NK-92 treated with Interleukin-12 subunit alpha and Interleukin-12 subunit beta, amount 100 ng/mL, for 24 hours (cell line): Measurements from ENCODE around the gene LCP1.
"Not testable (repeated sequence)": the region's sequence is repeated elsewhere in the genome, so short reads cannot be mapped to it uniquely, and the experiment has no call there.

Experiments
- DNase-seq: peaks from one replicate; lab custom pipeline; 2025; lab: John Stamatoyannopoulos, UW

Gene LCP1

GRCh38 chr13:46181377-46181839 lies 569 bp downstream of the LCP1 start:
- no peak for DNase-seq

DNA sequence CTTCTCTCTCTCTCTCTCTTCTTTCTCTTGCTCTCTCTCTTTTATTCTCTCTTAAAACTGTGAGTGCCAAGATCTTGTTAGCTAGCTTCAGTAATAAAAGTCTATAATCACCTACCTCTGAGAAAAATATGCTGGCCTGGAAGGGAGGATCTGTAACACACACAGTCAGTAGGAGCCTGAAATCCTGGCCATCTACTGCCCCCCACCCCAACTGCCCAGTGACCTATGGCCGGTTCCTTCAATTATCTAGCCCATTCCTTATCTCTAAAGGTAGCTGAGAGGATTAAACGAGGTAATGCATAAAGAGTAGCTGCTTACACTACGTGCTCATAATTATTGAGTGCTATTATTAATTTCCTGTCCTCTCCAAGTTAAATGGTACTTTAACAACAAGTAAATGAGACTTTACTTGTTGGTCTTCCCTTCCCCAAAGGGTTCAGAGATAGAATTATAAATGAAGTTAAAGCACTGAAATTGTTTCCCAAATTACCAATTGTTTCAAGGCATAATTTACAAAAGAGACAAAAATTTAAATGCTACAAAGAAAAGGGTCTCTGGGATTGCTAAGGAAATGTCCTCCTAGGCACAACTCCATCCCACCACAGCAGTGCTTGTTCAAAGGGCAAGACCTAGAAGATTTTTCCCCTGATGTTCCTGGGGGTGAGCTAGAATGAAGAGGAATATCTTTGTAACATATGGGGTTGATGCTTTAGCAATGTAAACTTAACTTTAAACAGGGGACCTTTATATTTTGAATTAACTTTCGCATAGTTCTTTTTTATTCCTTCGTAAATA lies 1.8 kb downstream of the LCP1 start:
- DNase-seq, result no peak

DNA sequence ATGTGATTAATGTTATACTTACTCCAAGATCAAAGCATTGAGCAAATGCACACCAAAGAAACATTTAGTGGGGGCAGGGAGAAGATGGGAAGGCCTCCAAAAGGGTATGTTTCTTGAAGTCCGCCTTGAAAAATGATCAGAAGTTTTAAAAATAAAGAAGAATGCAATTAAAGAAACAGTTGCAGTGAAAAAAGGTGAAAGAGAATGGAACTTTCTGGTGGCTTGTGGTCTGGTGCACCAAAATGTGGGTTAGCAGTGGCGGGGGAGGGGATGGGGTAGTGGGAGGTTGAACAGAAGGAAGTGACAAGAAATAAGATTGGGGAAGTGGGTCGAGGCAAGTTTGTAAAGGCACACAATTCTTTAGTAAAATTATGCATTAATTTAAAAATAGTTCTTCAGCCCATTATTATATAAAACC lies 2.5 kb downstream of the LCP1 start:
- peak; percentile 74 for DNase-seq

DNA sequence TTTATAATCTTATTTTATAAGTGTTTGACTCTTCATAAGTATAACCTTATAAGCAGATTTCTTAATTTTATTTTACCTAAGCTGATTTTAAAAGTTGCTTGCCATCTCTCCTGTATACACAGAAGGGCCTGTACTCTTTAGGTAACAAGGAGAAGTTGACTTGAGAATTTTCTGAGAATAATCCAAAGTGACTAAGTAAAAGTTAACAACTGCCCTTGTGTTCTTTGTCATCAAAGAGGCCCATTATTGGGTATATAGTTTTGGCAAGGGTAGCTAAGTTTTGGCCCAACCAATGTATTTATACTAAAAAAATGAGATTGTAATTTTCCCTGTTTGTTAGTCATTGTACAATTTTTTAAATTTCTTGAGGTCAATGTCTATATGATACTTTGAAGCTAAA lies 3.2 kb downstream of the LCP1 start:
- DNase-seq, result no peak

DNA sequence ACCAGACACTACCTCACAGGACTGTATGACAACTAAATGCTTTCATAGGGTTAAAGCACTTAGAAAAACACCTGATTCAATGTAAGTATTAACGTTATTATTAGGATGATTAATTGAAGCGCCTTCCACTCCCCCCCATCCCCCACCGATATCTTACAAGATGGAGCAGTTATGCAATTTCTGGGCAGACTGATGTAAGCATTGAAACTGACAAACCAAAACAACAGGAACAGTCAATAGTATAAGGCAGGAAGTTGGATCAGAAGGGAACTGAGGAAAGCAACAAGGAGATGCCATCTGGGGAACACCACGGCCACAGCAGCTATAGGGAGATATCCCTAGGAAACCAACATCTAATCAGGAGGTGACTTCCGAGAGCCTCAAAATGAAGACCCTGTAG lies 3.8 kb downstream of the LCP1 start:
- no peak for DNase-seq

- no peak for DNase-seq
These were observed 5.2 kb downstream of the LCP1 start for GRCh38 chr13:46176756-46177155.

DNA sequence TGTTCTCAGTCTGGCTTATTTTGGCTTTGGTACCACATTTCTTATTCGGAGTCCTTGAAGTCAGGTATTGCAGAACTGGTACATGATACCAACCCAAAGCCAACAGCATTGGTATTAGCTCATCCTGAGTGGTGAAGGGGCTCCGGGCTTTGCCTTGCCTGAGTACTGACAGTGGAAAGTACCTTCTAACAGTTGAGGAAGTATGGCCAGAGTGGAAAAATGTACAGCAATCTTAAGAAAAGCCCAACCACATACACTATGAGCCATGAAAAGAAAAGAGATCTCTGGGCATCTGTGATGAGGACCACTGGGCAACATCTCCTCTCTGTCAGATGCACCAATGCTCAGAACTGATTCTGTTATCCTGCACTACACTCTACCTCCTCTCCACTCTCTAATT lies 8.3 kb downstream of the LCP1 start:
- no peak for DNase-seq

DNA sequence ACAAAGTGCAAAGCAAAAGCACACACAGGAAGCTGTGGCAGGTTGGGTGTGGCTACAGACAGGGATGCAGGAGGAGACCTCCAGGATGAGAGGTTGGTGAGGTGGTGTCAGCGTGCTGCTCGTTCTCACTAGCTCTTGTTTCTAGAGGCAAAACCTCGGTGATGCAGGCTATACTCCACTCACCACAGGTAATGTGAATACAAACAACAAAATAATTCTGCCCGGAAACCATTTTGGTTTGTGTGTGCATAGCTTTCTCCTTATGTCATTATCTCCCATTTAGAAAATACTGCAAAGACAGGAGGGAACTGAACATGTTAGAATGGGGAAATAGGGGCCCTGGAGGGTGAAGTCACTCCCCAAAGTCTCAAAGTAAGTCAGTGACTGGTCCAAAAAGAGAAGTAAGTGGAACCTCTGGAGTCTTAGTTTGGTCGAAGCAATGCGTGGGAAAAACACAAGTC lies 9.4 kb downstream of the LCP1 start:
- DNase-seq, result peak; percentile 57

- no peak for DNase-seq
These were observed 10.2 kb downstream of the LCP1 start for GRCh38 chr13:46171739-46172138.

DNA sequence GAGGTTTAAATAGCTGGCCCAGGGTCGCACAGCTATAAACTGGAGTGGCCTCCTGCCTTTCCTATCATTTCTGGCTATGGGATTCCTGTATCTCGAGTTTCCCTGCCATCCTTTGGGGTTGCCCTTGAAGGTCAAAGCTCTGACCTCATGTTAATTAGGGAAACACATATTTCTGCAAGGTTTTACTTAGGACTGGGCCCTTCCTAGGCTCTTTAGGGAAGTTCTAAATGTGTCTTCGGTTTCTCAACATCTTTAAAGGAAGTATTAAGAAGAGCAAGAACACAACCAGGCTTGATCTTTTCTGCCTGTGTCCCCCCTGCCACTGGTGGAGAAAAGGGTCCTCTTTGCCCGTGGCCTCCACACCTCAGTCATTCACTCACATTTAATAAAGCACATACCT lies 10.8 kb downstream of the LCP1 start:
- DNase-seq, result no peak

DNA sequence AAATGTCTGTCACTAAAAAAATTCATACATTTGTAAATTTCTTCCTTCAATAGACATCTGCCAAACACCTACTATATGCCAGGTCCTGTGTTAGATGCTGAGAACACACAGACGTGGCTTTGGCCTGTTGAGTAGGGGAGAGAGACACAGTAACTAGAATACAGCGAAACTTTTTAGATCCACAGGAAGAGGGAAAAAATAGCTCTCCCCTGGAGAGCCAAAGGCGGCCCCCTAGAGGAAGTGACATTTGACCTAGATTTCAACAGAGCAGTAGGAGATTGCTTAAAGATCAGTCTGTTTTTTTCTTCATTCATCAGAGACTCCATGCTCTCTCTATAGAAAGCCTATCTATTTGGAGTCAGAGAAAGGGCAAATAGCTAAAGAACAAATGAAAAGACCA lies 11.3 kb downstream of the LCP1 start:
- no peak for DNase-seq

- no peak for DNase-seq
These were observed 11.7 kb downstream of the LCP1 start for GRCh38 chr13:46170268-46170667.

GRCh38 chr13:46169758-46170157 lies 12.2 kb downstream of the LCP1 start:
- DNase-seq, result no peak

- no peak for DNase-seq
These were observed 13.2 kb downstream of the LCP1 start for GRCh38 chr13:46168783-46169182.

- DNase-seq, result no peak
These were observed 13.6 kb downstream of the LCP1 start for GRCh38 chr13:46168341-46168740.

- DNase-seq, result no peak
These were observed 14.9 kb downstream of the LCP1 start for GRCh38 chr13:46166947-46167610.

DNA sequence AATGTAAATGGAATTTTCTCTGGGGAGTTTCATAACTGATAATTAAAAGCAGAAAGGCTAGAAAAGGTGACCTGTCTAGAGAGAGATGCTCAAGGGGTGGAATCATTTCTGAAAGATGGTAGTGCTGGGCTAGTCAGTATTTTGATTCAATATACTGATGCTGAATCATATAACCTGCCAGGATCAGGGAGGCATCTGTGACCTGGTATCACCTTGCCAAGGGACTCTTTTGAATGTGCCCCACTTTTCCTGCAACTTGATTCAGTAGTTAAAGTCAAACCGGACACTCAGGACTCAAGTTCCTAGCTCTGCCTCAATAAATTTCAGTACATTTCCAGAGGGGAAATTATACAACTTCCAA lies 15.8 kb downstream of the LCP1 start:
- no peak for DNase-seq

DNA sequence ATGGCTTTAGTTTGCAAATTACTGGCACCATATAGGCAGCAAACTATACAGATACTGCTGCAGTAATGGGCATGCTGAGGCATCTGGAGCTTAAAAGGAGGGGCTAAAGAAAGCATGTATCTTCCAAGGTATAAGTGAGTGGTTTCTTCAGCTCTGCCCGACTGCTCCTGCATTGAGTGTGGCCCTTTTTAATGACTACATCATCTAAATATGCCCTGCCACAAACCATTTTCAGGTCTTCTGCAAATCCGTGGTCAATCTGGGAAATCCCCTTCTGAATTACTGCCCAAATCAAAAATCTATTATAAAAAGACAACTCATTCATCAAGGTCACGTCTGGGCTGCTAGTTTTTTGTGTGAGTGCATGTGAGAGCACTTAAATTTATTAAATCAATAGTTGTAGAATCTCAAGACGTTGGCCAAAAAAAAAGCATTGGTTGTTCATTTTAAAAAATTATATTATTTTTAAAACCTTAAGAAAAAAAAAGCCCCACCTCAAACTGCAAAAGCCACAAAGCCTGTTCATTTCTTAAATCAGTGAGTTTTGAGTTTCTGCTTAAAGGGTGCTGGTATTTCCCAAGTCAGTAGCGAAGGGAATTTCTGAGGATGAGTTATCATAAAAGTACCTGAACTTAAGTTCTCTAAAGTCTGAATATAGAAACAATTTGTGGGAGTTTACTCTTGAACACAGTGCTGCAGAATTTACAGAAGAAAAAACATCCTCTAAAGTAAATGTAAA lies 16.3 kb downstream of the LCP1 start:
- DNase-seq, result peak; percentile 48

- no peak for DNase-seq
These were observed 17.3 kb downstream of the LCP1 start for GRCh38 chr13:46164661-46165060.

DNA sequence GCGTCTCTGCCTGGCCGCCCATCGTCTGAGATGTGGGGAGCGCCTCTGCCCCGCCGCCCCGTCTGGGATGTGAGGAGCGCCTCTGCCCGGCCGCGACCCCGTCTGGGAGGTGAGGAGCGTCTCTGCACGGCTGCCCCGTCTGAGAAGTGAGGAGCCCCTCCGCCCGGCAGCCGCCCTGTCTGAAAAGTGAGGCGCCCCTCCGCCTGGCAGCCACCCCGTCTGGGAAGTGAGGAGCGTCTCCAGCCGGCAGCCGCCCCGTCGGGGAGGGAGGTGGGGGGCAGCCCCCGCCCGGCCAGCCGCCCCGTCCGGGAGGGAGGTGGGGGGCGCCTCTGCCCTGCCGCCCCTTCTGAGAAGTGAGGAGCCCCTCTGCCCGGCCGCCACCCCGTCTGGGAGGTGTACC lies 19.2 kb downstream of the LCP1 start:
- DNase-seq, result not testable (repeated sequence)

GRCh38 chr13:46160471-46161066 lies 21.4 kb downstream of the LCP1 start:
- no peak for DNase-seq

- DNase-seq, result no peak
These were observed 21.9 kb downstream of the LCP1 start for GRCh38 chr13:46160065-46160464.
